ENCODE measurements around the gene ZNF862. TPM values are rescaled to one million over a fixed set of nuclear protein-coding genes. Genes with fewer than 3 reads are reported as not detected.
"Not testable (repeated sequence)": the region's sequence is repeated elsewhere in the genome, so short reads cannot be mapped to it uniquely, and the experiment has no call there.

ZNF862 gene
- polyA plus RNA-seq, 3 donors, result 19.9 to 24.6 (median 19.9) TPM

DNA sequence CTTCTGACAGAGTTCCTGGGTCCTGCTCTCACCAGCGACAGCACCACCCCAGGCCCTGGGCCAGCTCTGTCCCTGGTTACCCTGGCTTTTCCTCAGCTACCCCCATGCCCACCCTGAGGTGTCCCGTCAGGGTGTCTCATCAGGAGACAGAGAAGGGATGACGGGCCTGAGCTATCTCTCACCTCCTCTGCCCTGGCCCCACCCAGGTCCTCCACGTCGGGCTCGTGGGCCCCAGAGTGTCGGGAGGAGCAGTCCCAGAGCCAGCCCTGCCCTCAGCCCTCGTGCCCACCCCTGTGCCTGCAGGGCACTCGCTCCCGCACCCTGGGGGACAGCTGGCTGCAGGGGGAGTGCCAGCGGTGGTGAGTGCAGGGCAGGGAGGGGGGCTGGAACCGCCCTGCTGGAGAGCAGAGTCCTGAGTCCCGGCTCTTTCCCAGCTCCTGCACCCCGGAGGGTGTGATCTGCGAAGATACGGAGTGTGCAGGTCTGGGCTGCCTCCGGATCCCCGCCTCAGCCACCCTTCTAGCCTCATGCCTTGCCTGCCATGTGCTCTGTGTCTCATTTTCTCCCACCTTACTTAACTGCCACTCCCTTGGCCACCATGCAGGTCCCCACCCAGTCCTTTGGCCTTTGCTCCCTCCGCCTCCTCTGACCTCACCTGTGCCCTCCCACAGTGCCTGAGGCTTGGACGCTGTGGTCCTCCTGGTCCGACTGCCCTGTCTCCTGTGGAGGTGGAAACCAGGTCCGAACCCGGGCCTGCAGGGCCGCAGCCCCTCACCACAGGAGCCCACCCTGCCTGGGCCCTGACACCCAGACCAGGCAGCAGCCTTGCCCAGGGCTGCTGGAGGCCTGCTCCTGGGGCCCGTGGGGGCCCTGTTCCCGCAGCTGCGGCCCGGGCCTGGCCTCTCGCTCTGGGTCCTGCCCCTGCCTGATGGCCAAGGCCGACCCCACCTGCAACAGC lies 16.7 kb upstream of the ZNF862 start:
- no peak for DNase-seq (ENCODE audit: extremely low read depth in 1 of 11, low read depth in 9 of 11, low spot score in 4 of 11)

DNA sequence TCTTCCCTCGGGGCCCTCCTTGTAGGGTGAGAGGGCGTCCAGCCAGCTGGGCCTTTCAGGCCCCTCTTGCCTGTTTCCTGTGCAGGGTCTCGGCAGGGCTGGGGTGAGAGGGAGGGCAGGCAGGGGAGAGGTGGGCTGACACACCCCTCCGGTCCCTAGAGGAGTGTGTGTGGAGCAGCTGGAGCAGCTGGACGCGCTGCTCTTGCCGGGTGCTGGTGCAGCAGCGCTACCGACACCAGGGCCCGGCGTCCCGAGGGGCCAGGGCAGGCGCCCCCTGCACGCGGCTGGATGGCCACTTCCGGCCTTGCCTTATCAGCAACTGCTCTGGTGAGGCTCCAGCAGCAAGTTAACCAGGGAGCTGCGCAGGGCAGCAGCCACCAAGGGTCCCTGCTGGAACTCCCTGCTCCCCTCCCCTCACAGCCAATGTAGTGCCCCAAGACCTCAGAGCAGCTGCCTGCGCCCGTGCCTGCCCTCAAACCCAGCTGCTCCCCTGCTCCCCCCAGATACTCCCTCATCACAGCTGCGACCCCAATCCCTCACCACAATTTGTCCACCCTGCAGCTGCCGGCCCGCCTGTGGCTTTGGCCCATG lies 15.7 kb upstream of the ZNF862 start:
- DNase-seq (ENCODE audit: extremely low read depth in 1 of 11, low read depth in 9 of 11, low spot score in 4 of 11), result no peak

- no peak for DNase-seq (ENCODE audit: extremely low read depth in 1 of 11, low read depth in 9 of 11, low spot score in 4 of 11)
Observed at GRCh38 chr7:149823191-149823630, 15.0 kb upstream of the ZNF862 start.

DNA sequence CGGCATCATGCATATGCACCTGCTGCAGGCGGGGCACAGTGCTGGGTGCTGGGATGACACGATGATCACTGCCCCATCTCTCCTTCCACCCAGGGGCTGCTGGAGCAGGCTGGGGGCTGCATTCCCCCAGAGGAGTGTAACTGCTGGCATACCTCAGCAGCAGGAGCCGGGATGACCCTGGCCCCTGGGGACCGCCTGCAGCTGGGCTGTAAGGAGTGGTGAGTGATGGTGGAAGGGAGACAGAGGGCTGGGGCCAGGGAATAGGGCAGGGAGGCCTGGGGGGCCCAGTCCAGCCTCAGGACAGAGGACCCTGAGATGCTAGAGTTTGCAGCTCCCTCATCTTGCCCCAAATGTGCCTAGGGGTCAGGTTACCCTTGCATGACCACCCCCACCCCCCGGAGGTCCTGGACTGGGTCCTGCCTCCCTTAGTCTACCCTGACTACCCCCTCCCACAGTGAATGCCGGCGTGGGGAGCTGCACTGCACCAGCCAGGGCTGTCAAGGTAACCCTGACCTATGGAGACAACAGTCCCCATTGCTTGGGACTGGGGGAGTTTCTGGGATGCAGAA lies 14.5 kb upstream of the ZNF862 start:
- DNase-seq (ENCODE audit: extremely low read depth in 1 of 11, low read depth in 9 of 11, low spot score in 4 of 11), result no peak

GRCh38 chr7:149824301-149824741 lies 13.9 kb upstream of the ZNF862 start:
- DNase-seq (ENCODE audit: extremely low read depth in 1 of 11, low read depth in 9 of 11, low spot score in 4 of 11), result no peak

- no peak for DNase-seq (ENCODE audit: extremely low read depth in 1 of 11, low read depth in 9 of 11, low spot score in 4 of 11)
Observed at GRCh38 chr7:149824748-149825566, 13.2 kb upstream of the ZNF862 start.

GRCh38 chr7:149825567-149826343 lies 12.4 kb upstream of the ZNF862 start:
- DNase-seq (ENCODE audit: extremely low read depth in 1 of 11, low read depth in 9 of 11, low spot score in 4 of 11), result no peak

DNA sequence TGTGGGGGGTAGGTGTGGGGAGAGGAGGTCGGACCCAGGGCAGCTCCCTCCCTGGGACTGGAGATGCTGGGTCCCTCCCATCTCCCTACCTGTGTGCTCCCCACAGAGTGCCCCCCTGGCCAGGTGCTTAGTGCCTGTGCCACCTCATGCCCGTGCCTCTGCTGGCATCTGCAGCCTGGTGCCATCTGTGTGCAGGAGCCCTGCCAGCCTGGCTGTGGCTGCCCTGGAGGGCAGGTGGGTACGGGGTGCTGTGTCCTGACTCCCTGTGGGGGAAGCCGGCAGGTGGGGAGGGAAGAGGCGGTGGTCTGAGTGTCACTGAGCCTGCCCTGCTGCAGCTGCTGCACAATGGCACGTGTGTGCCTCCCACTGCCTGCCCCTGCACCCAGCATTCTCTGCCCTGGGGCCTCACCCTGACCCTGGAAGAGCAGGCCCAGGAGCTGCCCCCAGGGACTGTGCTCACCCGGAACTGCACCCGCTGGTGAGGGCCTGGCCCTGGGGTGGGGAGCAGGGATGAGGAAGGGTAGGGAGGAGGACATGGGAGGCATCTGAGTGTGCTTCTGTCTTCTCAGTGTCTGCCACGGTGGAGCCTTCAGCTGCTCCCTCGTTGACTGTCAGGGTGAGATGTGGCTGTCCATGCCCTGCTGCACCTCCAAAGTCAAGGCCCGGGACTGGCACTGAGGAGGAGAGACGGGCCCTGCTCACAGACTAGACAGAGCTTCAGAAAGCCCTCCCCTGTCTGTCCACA lies 11.7 kb upstream of the ZNF862 start:
- DNase-seq (ENCODE audit: extremely low read depth in 1 of 11, low read depth in 9 of 11, low spot score in 4 of 11), result no peak

DNA sequence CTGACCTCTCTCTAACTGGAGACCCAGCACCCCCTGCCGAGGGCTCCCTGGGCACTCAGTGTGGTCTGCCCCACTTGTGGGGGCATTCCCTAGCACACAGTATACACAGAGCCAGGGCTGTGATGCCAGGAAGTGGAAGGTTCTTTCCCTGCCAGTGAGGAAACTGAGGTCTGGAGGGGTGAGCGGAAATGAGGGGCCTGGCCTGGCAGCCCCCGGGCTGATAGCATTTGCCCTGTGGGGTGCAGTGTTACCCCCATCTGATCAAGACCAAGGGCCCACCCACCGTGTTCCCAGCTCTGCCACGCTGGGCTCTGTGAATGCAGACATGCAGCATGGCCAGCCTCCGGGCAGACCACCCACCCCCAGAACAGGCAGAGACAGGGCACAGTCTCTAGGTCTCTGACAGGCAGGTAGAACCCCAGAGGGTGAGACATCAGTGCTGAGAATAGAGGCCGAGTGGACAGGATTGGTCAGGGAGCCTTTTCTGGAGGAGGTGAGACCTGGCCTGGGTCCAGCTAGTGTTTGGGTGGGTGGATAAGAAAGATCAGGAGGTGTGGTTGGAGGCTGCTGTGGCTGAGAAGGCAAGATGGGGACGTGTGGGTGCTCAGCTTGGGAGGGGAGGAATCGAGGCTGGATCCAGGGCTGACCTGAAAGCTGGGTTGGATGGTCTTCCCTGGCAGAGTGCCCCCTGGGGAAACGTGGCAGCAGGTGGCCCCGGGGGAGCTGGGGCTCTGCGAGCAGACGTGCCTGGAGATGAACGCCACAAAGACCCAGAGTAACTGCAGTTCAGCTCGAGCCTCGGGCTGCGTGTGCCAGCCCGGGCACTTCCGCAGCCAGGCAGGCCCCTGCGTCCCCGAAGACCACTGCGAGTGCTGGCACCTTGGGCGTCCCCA lies 10.8 kb upstream of the ZNF862 start:
- DNase-seq (ENCODE audit: extremely low read depth in 1 of 11, low read depth in 9 of 11, low spot score in 4 of 11), result no peak

GRCh38 chr7:149828357-149829309 lies 9.5 kb upstream of the ZNF862 start:
- DNase-seq (ENCODE audit: extremely low read depth in 1 of 11, low read depth in 9 of 11, low spot score in 4 of 11), result no peak

- not testable (repeated sequence) for DNase-seq (ENCODE audit: extremely low read depth in 1 of 11, low read depth in 9 of 11, low spot score in 4 of 11)
Observed at GRCh38 chr7:149830527-149830926, 7.6 kb upstream of the ZNF862 start.

- DNase-seq (ENCODE audit: extremely low read depth in 1 of 11, low read depth in 9 of 11, low spot score in 4 of 11), result no peak
Observed at GRCh38 chr7:149830997-149831740, 7.0 kb upstream of the ZNF862 start.

DNA sequence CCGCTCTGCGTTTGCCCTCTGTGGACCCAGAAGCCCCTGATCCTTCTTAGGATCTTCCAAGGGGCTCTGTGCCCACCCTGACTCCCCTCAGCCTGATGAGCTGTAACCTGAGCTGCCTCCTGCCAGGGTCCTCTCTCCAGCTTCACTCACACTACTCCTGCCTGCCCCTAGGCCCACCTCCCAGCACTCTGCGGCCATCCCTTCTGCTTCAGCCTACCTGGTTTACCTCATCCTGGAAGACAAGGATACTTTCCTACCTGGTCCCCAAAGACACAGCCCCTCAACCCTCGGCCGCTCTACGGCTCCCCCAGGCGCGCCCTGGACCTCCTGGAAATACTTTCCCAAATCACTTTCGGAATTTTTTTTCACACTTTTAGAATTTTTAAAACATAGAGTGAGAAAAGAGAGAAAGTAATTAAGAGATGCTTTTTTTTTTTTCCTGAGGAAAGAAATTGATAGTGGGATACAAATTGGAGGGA lies 6.4 kb upstream of the ZNF862 start:
- no peak for DNase-seq (ENCODE audit: extremely low read depth in 1 of 11, low read depth in 9 of 11, low spot score in 4 of 11)

GRCh38 chr7:149832332-149833041 lies 5.7 kb upstream of the ZNF862 start:
- no peak for DNase-seq (ENCODE audit: extremely low read depth in 1 of 11, low read depth in 9 of 11, low spot score in 4 of 11)

Measured in renal cortex interstitium (tissue), 11 donors.